NCI-H128 (cell line): Measurements from ENCODE around the gene SPART.
"Not testable (repeated sequence)": the region's sequence is repeated elsewhere in the genome, so short reads cannot be mapped to it uniquely, and the experiment has no call there.

Experiments
- DNase-seq: peaks from one replicate; lab custom pipeline; 2025; ENCODE audit not compliant: unreplicated experiment; lab: John Stamatoyannopoulos, UW

The SPART gene

DNA sequence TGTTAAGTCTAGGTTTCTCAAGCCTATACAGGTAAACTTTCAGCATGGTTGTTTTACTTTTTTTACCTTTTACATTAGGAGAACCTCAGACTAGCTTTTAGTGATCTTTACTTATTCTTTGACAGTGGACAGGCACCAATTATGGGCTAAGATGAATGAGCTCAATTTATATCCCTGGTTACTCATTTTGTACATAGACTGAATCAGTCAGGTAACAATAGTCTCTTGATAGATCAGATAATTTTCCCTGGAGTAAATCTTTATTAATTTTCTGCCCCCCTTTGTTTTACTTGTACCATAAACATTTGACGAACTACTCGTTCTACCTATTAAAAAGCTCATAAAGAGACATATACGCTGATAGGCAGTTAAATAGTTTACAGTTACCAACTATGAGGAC lies 22.8 kb downstream of the SPART start:
- DNase-seq: no peak

DNA sequence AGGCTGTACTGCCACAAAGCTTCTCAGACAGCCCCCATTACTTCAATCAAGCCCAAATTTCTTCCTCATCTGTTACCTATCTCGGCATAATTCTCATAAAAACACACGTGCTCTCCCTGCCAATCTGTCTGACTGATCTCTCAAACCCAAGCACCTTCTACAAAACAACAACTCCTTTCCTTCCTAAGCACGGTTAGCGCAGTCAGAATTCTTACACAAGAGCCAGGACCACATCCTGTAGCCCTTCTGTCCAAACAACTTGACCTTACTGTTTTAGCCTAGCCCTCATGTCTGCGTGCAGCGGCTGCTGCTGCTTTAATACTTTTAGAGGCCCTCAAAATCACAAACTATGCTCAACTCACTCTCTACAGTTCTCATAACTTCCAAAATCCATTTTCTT lies 26.4 kb downstream of the SPART start:
- DNase-seq: not testable (repeated sequence)

DNA sequence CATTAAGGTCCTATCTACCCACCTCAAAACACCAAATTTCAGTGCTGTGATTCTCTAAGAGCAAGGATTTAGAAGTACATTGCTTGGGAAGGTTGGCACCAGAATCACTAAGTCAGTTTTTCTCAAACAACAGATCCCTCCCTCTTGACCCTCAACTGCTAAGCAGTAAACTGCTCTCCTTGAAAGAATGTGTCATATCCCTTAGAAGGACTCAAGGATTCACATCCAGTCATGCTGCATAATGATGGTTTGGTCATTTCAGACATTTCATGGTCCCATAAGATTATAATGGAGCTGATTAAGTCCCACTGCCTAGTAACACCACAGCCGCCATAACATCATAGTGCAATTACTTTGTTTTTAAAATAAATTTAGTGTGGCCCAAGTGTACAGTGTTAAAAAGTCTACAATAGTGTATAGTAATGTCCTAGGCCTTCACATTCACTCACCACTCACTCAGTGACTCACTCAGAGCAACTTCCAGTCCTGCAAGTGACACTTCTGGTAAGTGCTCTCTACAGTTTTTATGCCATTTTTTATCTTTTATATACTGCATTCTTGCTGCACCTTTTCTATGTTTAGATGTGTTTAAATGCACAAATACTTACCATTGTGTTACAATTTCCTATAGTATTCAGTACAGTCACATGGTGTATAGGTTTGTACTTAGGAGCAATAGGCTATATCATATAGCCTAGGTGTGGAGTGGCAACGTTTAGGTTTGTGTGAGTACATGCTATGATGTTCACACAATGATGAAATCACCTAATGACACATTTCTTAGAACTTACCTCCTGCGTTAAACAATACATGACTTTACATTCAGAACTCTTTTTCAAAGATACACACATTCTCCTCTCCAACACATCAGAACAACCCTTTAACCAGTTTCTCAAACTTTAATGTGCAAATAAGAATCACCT lies 32.9 kb downstream of the SPART start:
- DNase-seq: no peak

DNA sequence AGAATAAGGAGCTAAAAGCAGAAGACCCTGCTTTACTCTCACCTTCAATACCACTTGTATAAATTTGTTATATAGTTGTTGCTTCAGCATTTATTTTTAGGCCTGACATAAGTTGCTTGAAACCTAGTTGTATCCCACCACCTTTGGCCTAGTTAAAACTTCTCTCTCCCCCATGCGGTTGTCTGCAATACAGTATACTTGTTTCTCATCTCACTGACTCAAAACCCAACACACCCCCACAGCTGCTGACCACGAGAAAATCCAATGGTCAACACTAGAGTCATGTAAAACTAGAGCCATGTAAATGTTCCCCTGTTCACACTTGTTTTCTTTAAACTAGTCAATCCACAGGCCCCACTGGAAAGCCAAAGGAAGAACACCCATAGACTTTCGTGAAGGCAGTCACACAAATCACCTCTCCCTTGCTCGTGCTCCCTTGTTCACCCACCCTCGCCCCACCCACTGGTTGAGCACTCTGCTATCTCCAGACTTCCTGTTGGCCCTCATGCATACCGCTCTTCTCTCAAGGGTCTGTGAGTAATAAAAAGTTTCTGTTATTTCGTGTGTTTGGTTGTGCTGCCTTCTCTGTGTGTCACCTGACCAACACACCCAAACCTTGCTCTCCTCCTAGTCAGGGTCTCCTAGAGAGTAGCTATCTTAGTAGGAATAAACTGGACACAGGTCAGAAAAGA lies 35.6 kb downstream of the SPART start:
- no peak for DNase-seq

DNA sequence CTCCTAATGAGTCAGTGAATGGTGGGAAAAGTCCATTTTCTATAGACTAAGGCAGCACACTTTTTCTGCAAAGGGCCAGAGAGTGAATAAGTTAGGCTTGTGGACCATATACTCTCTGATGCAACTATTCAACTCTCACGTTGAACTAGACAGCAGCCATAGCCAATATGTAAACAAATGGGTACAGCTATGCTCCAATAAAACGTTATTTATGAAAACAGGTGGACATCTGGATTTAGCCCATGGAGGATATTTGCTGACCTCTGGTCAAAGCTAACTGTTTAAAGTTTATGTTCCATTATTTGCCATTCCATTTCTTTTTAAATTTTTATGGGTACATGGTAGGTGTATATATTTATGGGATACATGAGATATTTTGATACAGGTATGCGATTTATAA lies 43.9 kb downstream of the SPART start:
- no peak for DNase-seq

DNA sequence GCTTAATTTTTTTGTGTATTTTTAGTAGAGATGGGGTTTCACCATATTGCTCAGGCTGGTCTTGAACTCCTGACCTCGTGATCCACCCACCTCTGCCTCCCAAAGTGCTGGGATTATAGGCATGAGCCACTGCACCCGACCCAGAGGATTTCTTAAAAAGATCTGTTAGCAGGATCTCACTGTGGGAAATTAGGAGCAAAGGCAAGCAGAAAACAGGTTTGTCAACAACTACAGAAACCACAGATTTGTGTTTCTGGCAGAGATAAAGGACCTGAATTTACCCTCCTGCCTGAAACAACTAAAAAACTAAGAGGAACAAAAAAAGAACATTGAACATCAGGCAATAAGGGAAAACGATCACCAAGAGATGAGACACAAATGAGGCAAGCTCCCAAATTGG lies 46.7 kb downstream of the SPART start:
- not testable (repeated sequence) for DNase-seq

DNA sequence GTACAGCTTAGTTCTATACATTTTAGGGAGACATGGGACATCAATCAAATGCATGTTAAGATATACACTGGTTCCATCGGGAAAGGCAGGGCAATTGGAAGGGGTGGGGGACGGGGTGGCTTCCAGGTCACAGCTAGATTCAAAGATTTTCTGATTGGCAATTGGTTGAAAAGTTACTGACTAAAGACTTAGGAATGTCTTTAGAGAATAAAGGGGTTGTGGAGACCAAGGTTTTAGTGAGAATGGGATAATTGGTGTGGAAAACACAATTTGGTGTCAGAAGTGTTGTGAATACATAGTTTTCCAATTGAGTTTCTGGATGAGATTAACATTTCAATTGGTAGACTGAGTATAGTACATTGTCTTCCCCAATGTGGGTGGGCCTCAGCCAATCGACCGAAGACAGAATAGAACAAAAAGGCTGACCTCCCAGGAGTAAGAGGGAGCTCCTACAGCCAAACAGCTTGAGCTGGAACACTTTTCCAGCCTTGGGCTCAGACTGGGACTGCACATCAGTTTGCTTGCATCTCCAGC lies 47.6 kb downstream of the SPART start:
- DNase-seq: no peak

DNA sequence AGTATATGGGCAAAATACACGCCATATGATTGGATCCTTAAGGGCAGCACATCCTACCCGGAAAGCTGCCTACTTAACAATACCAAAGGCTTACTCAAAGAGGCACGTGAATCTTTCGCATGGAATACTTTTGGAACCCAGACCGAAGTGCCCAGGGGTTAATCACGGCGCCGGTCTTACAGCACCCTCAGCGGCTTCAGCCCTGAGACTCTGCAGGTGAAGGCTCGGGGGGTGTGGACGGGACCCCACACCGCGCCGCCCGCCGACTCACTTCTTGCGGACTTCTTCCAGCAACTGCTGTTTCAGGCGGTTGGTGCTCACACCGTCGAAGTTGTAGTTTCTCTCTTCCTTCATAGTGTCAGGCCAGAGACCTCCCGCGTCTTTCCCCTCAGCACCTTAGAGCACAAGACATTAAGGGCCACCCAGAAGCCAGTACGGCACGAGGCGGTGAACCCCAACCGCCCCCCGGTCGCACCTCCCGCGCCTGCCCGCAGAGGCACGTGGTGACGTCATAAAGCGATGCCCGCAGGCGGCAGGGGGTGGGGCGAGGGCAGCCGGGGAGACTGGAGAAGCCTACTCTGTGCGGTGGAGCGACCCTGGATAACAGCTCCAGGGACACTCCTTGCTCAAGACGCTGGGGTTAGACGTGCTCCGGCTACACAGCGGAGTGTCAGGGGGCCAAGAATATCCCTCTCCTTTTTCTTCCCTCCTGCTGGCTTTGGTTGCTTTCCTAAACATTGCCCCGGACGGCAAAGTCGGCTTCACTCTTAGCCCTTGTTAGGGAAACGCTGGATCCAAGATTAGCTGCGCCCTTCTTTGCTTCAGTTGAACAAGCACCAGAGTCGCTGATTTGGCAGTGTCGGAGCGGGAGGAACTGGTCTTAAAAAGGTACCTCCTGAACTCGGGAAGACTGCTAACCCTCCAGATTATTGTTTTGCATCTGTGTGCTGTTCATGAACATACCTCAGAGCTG lies 48.5 kb downstream of the SPART start, which contains the start of gene CCDC169:
Gene CCDC169 (minus strand): TSS at position 449 of the 973 bp plus-strand sequence. CDS start 95 bp downstream, at position 354.
- DNase-seq: no peak

DNA sequence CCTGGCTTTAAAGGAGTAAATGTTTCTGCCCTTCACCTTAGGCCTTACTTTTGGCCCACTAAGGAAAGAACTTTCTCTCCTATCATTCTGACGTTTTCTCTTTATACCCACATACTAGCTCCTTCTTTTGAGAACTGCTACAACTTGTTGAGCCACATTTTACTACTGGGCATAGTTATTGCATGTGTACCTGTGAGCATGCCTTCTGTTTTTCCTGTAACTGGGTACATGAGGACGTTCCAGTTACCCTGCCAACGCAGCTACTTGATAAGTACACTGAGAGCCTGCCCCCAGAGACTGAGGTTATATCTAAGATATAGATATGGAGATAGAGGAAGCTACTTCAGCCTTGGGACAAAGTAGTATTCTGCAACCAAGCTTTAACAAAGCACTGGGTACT lies 52.1 kb downstream of the SPART start:
- no peak for DNase-seq

DNA sequence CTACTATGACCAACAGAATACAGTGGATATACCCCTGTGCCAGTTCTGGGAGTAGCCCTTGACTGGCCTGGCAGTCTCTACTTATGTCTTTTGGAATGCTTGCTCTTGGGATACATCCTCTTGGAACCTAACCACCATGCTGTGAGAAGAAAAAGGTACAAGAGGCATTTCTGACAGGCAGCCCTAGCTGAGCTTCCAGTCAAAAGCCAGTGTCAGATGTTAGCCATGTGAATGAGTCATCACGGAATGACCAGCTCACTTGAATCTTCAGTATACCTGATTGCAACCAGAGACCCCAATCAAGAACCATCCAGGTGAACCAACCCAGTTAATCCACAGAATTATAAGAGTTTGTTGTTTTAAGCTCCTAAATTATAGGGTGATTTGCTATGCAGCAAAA lies 52.7 kb downstream of the SPART start:
- no peak for DNase-seq

DNA sequence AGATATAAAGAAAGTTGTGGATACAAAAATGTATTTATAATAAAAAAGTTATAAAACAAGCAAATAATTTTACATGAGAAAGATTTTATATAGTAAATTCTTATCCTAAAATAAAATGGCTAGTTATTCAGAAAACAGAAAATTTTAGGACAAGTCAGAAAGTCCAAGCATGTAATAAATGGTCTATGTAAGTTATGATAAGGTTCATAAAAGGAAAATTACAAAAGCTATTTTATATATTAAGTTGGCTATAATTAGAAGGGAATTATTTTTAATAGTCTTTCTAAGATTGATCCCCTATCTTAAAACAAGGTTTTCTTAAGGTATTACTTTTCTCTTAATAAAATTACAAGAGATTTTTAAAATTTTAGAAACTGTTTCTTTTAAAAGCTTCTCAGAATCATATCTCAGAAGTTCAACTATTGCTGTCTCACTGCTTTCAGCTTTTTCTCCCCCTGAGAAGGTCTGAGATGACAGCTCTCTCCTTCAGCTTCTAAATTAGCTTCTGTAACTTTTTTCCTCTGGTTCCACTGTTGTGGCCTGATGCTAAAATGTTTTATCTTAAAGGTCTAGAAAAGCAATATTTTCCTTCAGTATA lies 57.3 kb downstream of the SPART start:
- DNase-seq: no peak

DNA sequence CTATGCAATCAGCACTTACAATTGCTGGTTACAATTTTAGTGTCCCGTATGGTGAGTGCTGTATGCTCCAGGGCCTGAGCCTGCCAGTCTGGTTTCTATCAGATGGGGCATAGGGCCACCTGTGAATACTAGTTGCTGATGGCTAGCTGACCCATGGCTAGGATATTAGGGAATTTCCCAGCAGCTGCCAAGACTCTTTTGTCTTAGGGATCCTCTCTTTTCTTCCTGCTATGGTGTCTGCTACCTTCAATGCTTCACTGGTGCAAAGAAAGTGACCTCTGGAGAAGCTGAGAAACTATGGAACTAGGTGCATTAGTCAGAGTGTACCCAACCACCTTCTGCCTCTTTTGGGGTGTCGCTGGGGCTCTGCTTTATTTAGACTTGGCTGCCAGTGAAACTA lies 60.2 kb downstream of the SPART start:
- DNase-seq: no peak

DNA sequence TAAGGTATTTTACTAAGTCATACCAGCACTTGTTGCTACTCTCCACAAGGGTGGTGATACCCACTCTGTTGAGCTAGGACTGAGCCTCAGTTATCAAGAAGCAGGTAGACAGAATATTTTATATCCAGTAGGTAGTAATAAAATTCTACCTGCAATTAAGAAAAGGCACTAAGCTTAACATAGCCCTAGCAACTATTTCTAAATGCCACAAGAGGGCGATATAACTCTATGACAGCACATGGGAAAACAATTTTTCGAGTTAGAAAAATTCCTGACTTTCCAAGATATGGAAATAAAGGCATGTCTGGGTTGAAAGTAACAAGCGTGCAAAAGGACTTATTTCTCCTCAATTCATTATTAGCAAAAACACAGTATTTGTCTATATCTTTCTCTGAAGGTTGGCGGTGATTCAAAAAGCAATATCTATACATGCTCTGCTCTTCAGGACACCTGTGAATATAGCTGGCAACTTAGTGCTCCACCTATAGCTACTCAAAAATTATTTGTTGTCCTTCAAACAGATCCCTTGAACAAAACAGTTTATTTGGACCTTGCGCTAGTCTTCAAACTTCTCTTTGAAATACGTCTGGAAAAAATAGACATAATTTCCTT lies 63.3 kb downstream of the SPART start:
- no peak for DNase-seq

DNA sequence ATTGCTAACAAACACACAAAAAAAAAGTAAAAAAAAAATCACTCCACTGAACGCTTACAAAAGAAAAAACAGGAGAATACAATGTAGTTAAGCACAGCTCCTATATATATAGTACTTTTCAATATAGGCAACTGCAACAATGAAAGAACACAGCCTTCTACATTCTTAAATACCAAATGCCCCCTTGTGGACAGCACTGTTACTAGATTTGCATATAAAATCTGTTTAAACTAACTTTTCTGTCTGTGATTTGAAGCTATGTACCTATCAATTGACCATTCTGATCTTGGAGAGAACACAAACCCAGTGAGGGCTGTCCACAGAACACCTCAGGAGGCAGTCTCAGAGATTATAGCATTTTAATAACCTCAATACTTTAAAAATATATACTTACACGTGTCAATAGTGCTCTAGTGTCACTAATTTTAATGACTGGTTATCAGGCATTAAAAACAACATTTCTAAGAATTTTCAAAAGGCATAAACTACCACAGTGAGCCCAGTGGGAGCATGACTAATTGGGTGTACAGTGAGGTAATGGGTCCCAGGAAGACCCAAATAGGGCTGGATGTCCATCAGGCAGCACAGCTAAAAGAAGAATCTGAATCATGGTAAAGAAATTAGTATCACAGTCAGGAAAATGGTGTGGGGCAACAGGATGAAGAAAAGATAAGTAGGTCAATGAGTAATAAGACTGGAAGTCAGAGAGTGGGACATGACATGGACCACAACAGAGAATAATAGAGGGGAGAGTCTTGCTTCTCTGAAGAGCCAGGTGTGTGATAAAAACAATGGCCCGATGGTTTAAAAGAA lies 70.8 kb downstream of the SPART start:
- DNase-seq: no peak

DNA sequence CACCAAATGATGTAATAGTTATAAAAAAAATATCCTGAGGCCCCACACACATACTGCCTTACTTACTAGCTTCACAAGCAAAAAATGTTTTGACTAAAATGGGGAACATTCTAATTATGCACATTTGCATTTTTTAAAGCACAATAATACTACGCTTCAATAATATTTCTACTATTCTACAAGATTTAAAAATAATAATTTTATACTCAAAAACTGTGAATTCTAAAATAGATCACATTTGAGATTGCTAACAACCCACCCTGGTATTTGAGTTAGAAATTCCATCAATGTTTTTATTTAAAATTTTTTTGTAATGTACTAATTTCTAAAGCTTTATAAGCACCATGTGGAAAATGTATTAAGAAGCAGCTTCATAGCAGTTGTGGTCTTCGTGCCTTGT lies 72.8 kb downstream of the SPART start:
- no peak for DNase-seq

DNA sequence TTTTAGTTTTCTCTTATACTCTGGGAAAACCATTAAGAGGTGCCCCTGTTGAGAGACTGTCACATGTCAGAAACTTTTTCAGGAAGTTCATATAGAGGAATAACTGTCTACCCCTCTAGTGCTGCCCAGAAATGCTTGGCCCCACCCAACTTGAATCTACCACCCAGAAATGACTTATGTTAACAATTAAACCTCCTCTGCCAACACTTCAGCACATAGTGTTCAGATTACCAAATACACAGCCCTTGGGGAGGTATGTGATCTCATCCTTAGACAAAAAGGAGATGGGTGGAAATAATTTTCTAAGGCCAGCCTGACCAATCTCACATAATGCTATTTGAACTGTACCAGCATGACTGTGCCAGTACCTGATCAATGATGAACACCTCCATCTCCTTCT lies 84.2 kb downstream of the SPART start:
- DNase-seq: no peak

DNA sequence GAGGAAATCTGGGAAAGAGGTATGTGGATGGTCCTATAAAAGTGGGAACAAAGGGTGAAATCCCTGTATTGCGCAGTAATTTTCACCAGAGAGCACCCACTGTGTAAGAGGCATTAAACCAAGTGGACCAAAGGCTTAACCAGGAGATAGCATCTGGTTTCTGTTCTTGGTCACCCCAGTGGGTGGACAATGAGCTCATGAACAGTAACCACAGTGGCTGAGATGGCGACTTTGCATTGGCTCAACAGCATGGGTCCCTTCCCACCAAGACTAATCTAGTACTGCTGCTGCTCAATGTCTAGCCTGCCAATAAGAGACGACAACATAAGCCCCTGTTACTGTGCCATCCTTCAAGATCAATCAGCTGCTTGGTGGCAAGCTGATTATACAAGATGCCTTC lies 85.2 kb downstream of the SPART start:
- DNase-seq: no peak

DNA sequence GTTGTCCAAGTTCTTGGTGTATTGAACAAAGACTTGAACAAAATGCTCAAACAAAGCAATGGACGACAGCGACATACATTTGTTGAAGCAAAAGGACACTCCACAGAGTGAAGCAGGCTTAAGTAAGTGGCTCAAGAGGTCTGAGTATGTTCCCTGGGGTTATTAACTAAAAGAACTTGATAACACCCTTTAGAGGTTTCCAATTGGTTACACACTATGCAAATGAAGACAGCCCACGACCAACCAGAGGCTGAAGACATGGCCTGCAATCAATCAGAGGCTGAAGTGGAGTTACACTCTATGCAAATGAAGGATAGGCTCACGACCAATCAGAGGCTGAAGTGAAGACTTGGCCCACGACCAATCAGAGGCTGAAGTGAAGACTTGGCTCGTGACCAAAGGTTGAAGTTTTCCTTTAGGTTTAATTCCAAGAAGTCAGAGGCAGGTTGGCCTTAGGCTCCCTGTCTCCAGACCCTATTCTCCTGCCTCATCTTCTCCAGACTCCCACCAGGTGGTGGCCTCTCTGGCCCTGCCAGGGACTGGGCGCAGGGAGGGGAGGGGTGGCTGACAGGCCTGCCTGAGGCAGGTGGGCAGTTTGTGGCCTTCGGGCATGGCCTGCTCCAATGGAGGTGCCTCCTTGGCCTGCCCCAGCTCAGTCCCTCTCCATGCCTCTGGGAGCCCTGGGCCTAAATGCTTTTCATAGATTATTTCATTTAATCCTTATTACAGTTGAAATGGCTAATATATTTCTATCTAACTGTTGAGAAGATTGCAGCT lies 86.6 kb downstream of the SPART start:
- DNase-seq: no peak
